Upper lobe of left lung (tissue), 6 donors: Measurements from ENCODE around the gene LMCD1. TPM values are rescaled to one million over a fixed set of nuclear protein-coding genes. Genes with fewer than 3 reads are reported as not detected.

Experiments used
- ATAC-seq, 2 donors: fragments of 200-7000 bp; cut with Tn5 transposase; one replicate each; pipeline ENCODE4 v1.9.1; 2022; ENCODE audit warnings: mild to moderate bottlenecking in 2 of 2, moderate library complexity in 2 of 2; ENCODE audit not compliant: low FRiP score in 2 of 2
- DNase-seq, 2 donors: peaks; one replicate each; pipeline ENCODE4 v3.0.0-alpha.2; 2019 to 2020
- H3K27ac ChIP-seq, 4 donors: fragments of 200-600 bp; sonication (generic); one replicate each; pipeline ENCODE4 v1.5.1; 2016 to 2019
- H3K27me3 ChIP-seq, 4 donors: fragments of 200-600 bp; sonication (generic); one replicate each; pipeline ENCODE4 v1.5.1; 2017 to 2019
- H3K36me3 ChIP-seq, 4 donors: fragments of 200-600 bp; sonication (generic); one replicate each; pipeline ENCODE4 v1.5.1; 2016 to 2019
- H3K4me1 ChIP-seq, 4 donors: fragments of 200-600 bp; sonication (generic); one replicate each; pipeline ENCODE4 v1.5.1; 2018 to 2019
- H3K4me3 ChIP-seq, 4 donors: fragments of 200-600 bp; sonication (generic); one replicate each; pipeline ENCODE4 v1.5.1; 2017 to 2019; ENCODE audit warnings: mild to moderate bottlenecking in 2 of 4, moderate library complexity in 1 of 4
- H3K9me3 ChIP-seq, 4 donors: fragments of 200-600 bp; sonication (generic); one replicate each; pipeline ENCODE4 v1.5.1; 2018 to 2019
- EP300 ChIP-seq, 4 donors: sonication (generic); formaldehyde crosslinking; IDR thresholded peaks; one replicate each; pipeline ENCODE4 v1.5.1; 2017; ENCODE audit warnings: antibody characterized with exemption in 4 of 4, control low read depth in 2 of 4
- POLR2A ChIP-seq, 4 donors: fragments of 450-650 bp; IDR thresholded peaks; one replicate each; pipeline ENCODE4 v1.5.1; 2016 to 2017; ENCODE audit warnings: antibody characterized with exemption in 4 of 4, mild to moderate bottlenecking in 2 of 4
- POLR2AphosphoS5 ChIP-seq, 2 donors: sonication (generic); formaldehyde crosslinking; IDR thresholded peaks; one replicate each; pipeline ENCODE4 v1.5.1; 2017; ENCODE audit warnings: antibody characterized with exemption in 2 of 2
- WGBS, 2 donors: methylation state at CpG; one replicate each; pipeline ENCODE4 v1.1.5; 2017 to 2018; 5-methylcytosine and 5-hydroxymethylcytosine counted together
- total RNA-seq, 6 donors: library from RNA; depleted of rRNA in 4 of 6; stranded (reverse); fragments of >200 nt in 4 of 6; gene quantifications; one replicate each; pipeline versions ENCODE4 v1.1.0 to v1.2.1, GENCODE V29; 2016 to 2021
- TF ChIP-seq, protein P1 (sequence below), 6 experiments: fragments of 450-650 bp in 4 of 6; fragments of 200-600 bp in 2 of 6; sonication (generic) in 2 of 6; IDR thresholded peaks; one replicate each; pipeline ENCODE4 v1.5.1; 2016 to 2019; ENCODE audit warnings: antibody characterized with exemption in 6 of 6
- donor health status: DM: no; HTN: no; CAD: no; lungs with moderate emphysema.
- donor health status: DM: no; HTN: yes; CAD: no; lungs with severe emphysema.

The LMCD1 gene
- total RNA-seq, 6 donors from 2014 or later = 47.4 to 269 (median 118) TPM

DNA sequence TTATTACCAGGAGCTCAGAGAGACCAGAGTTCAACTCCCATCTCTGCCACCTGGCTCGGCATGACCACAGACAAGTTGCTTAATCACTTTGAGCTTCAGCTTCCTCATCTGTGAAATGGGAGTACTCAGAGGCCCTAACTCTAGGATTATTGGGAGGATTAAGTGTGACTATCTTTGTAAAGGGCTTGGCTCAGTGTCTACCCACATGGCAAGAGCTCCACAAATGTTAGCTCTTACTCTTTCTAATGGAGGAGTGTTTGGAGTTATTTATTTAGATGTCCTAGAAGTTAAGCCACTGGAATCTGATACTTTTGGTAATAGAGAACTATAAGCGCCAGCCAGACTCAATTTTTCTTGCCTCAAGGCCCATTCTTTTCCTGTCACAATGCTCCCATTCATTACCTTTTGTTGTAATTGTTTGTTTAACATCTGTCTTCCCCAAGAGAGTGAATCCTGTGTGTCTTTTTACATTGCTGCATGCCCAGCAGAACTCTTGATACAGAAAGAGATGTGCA lies 12.3 kb upstream of the LMCD1 start:
- Histone ChIP-seq H3K9me3 (no peaks in the 10 kb centered on the region), H3K4me1 (peaks cover 16 to 29% (median 20%) of the 10 kb centered on the region in 4 donors), H3K36me3 (no peaks in the 10 kb centered on the region), H3K4me3 (no peak overlapping the region), H3K27ac (peak overlapping the region in 3 of 4 donors; percentile 12 to 63 (median 42)), H3K27me3 (no peaks in the 10 kb centered on the region)
- TF ChIP-seq, protein P1, sequence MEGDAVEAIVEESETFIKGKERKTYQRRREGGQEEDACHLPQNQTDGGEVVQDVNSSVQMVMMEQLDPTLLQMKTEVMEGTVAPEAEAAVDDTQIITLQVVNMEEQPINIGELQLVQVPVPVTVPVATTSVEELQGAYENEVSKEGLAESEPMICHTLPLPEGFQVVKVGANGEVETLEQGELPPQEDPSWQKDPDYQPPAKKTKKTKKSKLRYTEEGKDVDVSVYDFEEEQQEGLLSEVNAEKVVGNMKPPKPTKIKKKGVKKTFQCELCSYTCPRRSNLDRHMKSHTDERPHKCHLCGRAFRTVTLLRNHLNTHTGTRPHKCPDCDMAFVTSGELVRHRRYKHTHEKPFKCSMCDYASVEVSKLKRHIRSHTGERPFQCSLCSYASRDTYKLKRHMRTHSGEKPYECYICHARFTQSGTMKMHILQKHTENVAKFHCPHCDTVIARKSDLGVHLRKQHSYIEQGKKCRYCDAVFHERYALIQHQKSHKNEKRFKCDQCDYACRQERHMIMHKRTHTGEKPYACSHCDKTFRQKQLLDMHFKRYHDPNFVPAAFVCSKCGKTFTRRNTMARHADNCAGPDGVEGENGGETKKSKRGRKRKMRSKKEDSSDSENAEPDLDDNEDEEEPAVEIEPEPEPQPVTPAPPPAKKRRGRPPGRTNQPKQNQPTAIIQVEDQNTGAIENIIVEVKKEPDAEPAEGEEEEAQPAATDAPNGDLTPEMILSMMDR (IDR thresholded peaks at IDR 0.05) = no peak
- TF ChIP-seq POLR2AphosphoS5 (IDR thresholded peaks at IDR 0.05) = no peak
- no peak for TF ChIP-seq EP300 (IDR thresholded peaks at IDR 0.05)
- no peak for TF ChIP-seq POLR2A (IDR thresholded peaks at IDR 0.05)
- 57 to 63% methylated on average over 2 of the region's 2 CpGs for WGBS, 2 donors
- no peak for ATAC-seq
- DNase-seq = no peak

DNA sequence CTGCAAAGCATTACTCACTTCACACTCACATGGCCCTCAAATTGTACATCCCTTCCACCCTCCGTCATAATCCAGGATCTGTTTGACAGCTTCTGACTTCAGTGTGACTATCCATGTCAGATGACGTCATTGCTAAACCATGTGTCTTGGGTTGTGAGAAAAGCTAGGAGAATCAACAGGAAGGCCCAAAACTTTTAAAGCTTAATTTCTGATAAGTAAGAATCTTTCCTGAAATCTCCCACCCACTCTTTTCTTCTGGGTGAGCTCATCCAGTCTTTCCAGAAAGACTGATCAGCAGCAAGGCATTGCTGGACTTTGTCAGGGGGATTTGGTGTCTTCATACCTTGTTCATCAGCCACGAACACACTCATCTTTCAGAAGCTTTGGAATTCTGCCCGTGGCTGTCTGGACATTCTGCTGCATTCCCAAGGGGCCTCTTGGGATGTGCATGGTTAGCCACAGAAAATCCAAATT lies 11.5 kb upstream of the LMCD1 start:
- no peaks in the 10 kb centered on the region for H3K36me3 ChIP-seq
- H3K4me1 ChIP-seq = peaks cover 16 to 29% (median 20%) of the 10 kb centered on the region in 4 donors
- ATAC-seq (peak in 1 of 2 donors; percentile 78), DNase-seq (no peak)
- WGBS, 2 donors = 67 to 73% methylated on average over 4 of the region's 4 CpGs
- H3K27me3 ChIP-seq = no peaks in the 10 kb centered on the region
- no peak for TF ChIP-seq POLR2A (IDR thresholded peaks at IDR 0.05)
- TF ChIP-seq EP300 (IDR thresholded peaks at IDR 0.05) = no peak
- TF ChIP-seq, protein P1 (IDR thresholded peaks at IDR 0.05) = no peak
- TF ChIP-seq POLR2AphosphoS5 (IDR thresholded peaks at IDR 0.05) = no peak
- H3K4me3 ChIP-seq = no peak overlapping the region
- H3K27ac ChIP-seq = peak overlapping the region in 1 of 4 donors; percentile 63
- H3K9me3 ChIP-seq = no peaks in the 10 kb centered on the region

DNA sequence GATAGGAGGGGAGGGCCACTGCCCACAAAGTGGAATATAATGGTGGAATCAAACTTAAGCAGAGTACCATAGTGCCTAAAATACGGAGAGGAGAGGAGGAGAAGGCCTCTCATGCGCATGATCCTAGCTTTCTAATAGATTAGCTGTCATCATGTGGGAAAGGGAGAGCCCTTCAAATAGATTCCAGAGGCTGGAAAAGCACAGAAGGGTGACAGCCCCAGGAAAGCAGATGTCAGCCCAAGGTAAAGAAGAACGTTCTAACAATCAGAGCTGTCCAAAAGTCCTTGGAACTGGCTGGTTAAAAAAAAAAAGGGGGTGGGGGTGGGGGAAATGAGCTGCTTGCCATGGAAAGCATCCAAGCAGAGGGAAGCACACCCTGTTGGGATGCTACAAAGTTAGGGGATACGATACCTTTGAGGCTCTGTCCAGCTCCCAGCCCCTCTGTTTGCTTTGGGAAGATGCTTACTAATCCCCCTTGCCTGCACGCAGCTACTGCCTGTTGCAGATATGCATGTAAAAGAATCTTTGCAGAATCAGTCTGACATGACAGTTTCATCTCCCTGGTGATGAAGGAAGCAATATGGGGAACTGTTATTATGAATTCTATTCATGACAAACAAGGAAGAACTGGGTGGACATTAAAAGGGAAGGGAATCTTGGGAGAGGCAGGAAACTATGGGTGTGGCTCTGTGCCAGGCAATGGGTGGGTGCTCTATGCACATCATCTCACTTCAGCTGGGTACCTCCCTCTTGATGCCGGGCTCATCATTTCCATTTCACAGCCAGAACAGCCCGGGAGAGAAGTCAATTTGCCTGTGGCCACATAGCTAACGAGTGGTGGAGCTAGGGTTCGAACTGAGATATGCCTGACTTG lies 10.1 kb upstream of the LMCD1 start:
- ATAC-seq = peak in 1 of 2 donors; percentile 48
- WGBS, 2 donors = 57 to 58% methylated on average over 9 of the region's 9 CpGs
- Histone ChIP-seq H3K36me3 (no peaks in the 10 kb centered on the region), H3K4me1 (peaks cover 16 to 29% (median 20%) of the 10 kb centered on the region in 4 donors), H3K27ac (peak overlapping the region; percentile 33 to 80 (median 52)), H3K9me3 (no peaks in the 10 kb centered on the region), H3K27me3 (no peaks in the 10 kb centered on the region), H3K4me3 (no peak overlapping the region)
- DNase-seq = peak in 1 of 2 donors; percentile 47
- TF ChIP-seq EP300 (IDR thresholded peaks at IDR 0.05) (peak in 2 of 4 donors; percentile 39 to 67), POLR2AphosphoS5 (IDR thresholded peaks at IDR 0.05) (peak in 1 of 2 donors; percentile 69), POLR2A (IDR thresholded peaks at IDR 0.05) (no peak)
- TF ChIP-seq, protein P1 (IDR thresholded peaks at IDR 0.05) = no peak

DNA sequence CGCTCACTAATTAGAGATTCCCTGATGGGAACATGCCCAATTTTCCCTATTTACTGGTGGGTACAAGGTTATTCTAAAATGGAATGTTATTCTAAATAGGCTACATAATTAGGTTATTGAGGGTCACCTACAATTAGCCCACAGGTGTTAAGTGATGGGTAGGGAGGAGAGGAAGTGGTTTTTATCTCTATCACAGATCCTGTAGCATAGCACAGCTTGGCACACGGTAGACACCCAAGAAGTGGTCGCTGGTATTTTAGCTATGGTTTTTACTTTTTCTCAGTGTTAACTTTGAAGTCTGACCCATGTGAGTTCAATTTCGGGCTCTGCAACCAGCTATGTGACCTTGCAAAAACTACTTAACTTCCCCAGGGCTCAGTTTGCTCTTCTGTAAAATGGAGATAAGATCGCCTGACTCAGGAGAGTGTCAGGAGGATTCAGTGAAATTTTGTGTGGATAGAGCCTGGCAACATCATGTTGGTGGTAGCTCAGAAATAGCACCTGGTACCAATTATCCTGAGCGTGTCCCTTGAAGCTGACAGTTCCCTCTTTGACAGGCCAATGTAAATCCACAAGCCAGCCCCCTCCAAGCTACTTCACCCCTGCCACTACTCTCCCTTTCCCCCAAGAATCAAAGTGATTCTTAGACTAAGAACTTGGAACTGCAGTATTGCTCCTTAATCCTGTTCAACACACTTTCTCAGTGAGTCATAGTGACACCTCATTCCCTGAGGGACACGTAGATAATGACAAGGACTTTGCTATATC lies 8.7 kb upstream of the LMCD1 start:
- DNase-seq (no peak), ATAC-seq (no peak)
- H3K36me3 ChIP-seq = no peaks in the 10 kb centered on the region
- H3K27ac ChIP-seq = no peak overlapping the region
- no peaks in the 10 kb centered on the region for H3K9me3 ChIP-seq
- TF ChIP-seq POLR2A (IDR thresholded peaks at IDR 0.05) (no peak), POLR2AphosphoS5 (IDR thresholded peaks at IDR 0.05) (no peak), EP300 (IDR thresholded peaks at IDR 0.05) (no peak)
- TF ChIP-seq, protein P1 (IDR thresholded peaks at IDR 0.05) = no peak
- peaks cover 16 to 29% (median 20%) of the 10 kb centered on the region in 4 donors for H3K4me1 ChIP-seq
- WGBS, 2 donors = 86% methylated on average over 7 of the region's 7 CpGs
- H3K27me3 ChIP-seq = no peaks in the 10 kb centered on the region
- no peak overlapping the region for H3K4me3 ChIP-seq
